Astrocyte of the cerebellum (primary cell): ENCODE results near the gene LSG1.

Experiments
- DNase-seq: peaks from one replicate; pipeline ENCODE4 v3.0.0-alpha.2; 2011; ENCODE audit warnings: low read depth
- H3K4me3 ChIP-seq: 2 replicates; pipeline ENCODE4 v1.5.1; 2011; ENCODE audit warnings: mild to moderate bottlenecking, low read depth, low read length, moderate library complexity
- in situ Hi-C: cut with HindIII; loops from 2 replicates; pipeline ENCODE4 v1.10.0; 2017; ENCODE audit warnings: low sequenced_read_pairs
- TF ChIP-seq, protein P1 (sequence below): IDR thresholded peaks from 2 replicates; pipeline ENCODE4 v1.5.1; 2012; ENCODE audit warnings: low read length, low read depth, moderate library complexity, mild to moderate bottlenecking; ENCODE audit errors: missing control alignments

Gene LSG1

DNA sequence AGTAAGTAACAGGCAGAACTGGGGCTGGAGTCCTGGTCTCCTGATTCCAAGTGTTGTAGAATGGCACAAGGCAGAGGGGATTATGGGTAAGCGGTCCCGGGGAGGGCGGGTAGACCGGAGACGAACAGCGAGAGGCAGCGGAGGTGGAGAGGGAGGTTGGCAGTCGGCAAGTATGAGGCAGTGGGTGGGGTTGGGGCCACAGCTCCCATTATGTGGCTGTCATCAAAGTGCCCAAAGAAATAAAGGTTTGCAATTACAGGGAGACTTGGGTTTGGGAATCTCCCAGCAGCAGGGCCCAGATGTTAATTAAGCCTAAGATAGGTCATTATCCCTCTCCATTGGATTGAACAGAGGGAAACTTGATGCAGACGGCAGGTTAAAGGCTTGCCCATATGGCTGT is 30.6 kb upstream of the LSG1 start:
- in situ Hi-C loops = no loop called here
- TF ChIP-seq, protein P1, sequence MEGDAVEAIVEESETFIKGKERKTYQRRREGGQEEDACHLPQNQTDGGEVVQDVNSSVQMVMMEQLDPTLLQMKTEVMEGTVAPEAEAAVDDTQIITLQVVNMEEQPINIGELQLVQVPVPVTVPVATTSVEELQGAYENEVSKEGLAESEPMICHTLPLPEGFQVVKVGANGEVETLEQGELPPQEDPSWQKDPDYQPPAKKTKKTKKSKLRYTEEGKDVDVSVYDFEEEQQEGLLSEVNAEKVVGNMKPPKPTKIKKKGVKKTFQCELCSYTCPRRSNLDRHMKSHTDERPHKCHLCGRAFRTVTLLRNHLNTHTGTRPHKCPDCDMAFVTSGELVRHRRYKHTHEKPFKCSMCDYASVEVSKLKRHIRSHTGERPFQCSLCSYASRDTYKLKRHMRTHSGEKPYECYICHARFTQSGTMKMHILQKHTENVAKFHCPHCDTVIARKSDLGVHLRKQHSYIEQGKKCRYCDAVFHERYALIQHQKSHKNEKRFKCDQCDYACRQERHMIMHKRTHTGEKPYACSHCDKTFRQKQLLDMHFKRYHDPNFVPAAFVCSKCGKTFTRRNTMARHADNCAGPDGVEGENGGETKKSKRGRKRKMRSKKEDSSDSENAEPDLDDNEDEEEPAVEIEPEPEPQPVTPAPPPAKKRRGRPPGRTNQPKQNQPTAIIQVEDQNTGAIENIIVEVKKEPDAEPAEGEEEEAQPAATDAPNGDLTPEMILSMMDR = no peak
- no peak overlapping the region for H3K4me3 ChIP-seq
- no peak for DNase-seq

DNA sequence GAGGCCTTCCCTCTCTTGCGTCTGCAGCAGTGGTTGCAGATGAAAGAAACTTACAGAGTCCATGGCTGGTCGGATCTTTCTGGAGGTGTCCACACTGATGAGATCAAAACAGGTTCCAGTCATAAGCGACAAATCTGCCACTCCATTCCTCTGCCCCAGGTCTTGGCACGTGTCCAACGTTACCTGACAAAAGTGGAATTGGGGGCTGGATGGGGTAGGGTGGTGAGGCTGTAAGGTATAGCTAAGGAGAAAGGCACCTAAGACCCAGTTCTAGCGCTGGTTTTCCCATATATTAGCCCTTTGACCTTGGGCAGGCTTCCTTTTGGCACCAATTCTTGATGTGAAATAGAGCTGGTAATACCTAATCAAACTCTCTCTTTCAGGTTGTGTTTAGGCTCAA is 24.7 kb upstream of the LSG1 start:
- TF ChIP-seq, protein P1 = no peak
- no peak for DNase-seq
- in situ Hi-C loops = no loop called here
- H3K4me3 ChIP-seq = no peak overlapping the region

DNA sequence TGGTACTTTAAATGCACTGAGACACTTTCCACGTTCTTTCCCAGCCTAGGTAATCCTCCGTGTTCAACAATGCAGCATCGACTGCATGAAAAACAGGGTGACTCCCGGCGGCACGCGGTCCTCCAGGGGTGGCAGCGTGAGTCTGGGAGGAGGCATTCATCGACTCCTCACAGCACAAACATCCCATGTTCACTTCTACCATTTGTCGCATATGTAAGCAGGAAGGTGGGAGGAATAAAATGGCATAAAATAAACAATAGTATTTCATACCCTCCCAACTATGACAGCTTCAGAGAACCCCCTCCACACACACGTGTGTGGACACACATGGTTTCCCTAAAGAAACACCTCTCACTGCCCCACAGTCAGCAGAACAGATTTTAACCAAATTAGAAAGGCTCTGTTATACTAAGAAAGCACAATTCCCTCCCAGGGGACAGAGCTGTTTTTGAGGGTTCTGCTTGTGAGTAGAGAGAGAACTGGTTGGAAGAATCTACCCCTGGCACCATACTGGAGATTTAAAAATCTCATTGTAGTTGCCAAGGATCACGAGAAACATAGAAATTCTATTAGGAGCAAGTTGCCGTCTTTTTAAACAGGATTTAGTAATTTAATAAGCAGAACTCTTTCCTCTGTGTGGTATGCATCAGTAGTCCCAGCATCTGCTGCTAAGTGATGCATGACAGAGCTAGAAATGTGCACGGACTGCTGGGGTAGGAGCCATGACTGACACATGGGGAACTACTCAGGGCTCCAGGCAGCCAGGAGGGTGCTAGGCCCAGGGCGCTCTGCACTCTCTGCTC is 19.7 kb upstream of the LSG1 start:
- H3K4me3 ChIP-seq = no peak overlapping the region
- in situ Hi-C loops = no loop called here
- DNase-seq = no peak
- TF ChIP-seq, protein P1 = no peak

DNA sequence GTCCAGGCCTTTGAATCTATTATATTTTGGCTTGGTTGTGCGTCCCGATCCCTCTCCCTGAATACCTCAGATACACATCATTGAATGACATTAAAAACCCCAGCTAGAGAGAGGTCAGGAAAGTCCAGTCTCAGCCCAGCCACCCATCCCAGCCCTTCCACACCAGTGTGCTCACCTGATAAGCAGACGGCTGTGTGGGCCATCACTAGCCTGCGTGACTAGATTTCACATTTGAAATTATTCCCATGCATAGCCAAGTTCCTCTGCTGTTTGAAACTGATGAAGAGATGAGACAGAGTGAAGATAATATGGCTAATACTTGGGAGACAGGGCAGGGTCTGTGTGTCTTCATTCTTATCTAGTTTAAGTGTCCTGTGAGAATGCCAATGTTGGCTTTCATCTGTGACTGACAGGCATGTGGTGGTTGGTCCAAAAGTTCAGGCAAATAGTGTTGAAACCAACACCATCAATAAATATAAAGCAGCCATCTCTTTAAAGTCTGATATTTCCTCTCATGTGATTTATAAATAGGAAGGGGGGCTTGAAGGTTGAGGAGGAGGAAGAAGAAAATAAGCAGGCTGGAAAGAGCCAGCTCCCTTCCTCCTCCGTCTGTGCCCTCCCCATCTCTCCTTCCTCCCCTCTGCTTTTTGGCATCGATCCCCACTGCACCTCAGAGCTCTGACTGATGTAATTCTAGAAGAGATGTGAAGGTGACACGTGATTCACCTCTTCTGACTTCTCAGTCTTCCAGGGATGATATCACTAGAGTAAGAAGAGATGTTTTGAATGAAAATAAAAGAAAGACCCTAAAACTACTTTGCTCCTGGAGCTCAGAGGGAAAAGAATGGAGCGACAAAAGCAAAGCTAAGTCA is 18.7 kb upstream of the LSG1 start:
- DNase-seq = no peak
- H3K4me3 ChIP-seq = no peak overlapping the region
- in situ Hi-C loops = no loop called here
- TF ChIP-seq, protein P1 = no peak

DNA sequence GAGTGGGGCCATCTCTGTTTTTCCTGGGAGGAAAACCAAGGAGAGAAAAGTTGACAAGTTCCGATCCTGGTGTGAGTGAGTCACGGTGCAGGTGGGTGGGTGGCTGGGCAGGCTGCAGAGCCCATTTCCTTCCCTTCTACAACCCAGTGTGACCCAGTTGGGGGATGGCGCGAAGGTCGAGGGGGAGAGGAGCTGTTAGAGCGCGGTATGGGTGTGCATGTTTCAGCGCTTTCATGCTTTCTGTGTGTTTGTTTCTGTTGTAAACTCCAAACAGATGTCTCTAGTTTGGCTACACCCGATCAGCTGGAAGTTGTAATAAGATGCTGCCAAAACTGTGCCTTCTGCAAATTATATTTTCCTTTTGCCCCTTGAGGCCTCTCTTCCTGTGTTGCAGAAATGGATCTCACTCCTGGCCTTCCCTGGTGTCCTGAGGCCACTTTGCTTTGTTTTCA is 17.5 kb upstream of the LSG1 start:
- peak overlapping the region; percentile 70 for H3K4me3 ChIP-seq
- DNase-seq = peak; percentile 33
- in situ Hi-C loops = no loop called here
- TF ChIP-seq, protein P1 = no peak

DNA sequence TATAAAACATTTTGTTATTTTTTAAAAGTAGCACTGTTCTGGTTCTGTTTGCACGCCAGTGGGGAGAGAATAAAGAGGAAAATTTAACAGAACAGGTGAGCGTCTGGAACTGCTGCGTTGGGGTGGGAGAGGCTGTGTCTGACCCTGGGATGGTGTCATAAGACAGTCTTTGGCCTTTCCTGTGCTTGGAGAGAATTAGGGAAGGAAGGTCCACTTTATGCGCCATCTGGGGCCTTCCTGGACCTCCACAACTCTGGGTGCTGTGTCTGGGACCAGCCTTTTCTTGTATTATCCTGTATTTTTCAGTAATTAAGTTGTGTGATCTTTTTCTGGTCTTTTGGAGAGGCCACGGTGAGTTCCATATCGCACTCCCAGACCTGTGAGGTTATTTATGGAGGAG is 17.0 kb upstream of the LSG1 start:
- DNase-seq = no peak
- TF ChIP-seq, protein P1 = no peak
- in situ Hi-C loops = no loop called here
- peak overlapping the region; percentile 70 for H3K4me3 ChIP-seq
